ENCODE data around the gene STAT6.

Gene STAT6

GRCh38 chr12:57146092-57146491 is 34.9 kb upstream of the STAT6 start:
- no peak for DNase-seq

GRCh38 chr12:57145460-57146059 is 34.4 kb upstream of the STAT6 start:
- no peak for DNase-seq

- DNase-seq, result no peak
These were observed 32.3 kb upstream of the STAT6 start for GRCh38 chr12:57143454-57143853.

GRCh38 chr12:57142727-57143126 is 31.6 kb upstream of the STAT6 start:
- no peak for DNase-seq

- no peak for DNase-seq
These were observed 31.0 kb upstream of the STAT6 start for GRCh38 chr12:57142121-57142520.

- no peak for DNase-seq
These were observed 30.1 kb upstream of the STAT6 start for GRCh38 chr12:57141249-57141648.

GRCh38 chr12:57139796-57140649 is 28.9 kb upstream of the STAT6 start:
- no peak for DNase-seq

- DNase-seq, result no peak
These were observed 27.5 kb upstream of the STAT6 start for GRCh38 chr12:57138526-57139272.

- DNase-seq, result no peak
These were observed 24.6 kb upstream of the STAT6 start for GRCh38 chr12:57135527-57136326.

- DNase-seq, result no peak
These were observed 23.8 kb upstream of the STAT6 start for GRCh38 chr12:57134949-57135348.

GRCh38 chr12:57133916-57134315 is 22.8 kb upstream of the STAT6 start:
- DNase-seq, result no peak

- no peak for DNase-seq
These were observed 21.9 kb upstream of the STAT6 start for GRCh38 chr12:57133013-57133569.

- no peak for DNase-seq
These were observed 21.0 kb upstream of the STAT6 start for GRCh38 chr12:57131896-57132744.

- no peak for DNase-seq
These were observed 19.8 kb upstream of the STAT6 start for GRCh38 chr12:57130941-57131340.

GRCh38 chr12:57129889-57130288 is 18.7 kb upstream of the STAT6 start:
- DNase-seq, result no peak

GRCh38 chr12:57129321-57129842 is 18.2 kb upstream of the STAT6 start:
- no peak for DNase-seq

GRCh38 chr12:57128519-57129247 is 17.5 kb upstream of the STAT6 start:
- DNase-seq, result no peak

- peak; percentile 73 for DNase-seq
These were observed 16.8 kb upstream of the STAT6 start, which contains the start of gene LRP1 for GRCh38 chr12:57127726-57128518. TSS of gene LRP1 (plus strand) at chr12:57128483. CDS start at chr12:57128965, 482 bp downstream.

GRCh38 chr12:57127101-57127725 is 16.1 kb upstream of the STAT6 start:
- peak; percentile 54 for DNase-seq
